Loucy (cell line): ENCODE results near the gene DTNB.

Experiments
- H2AFZ ChIP-seq: fragments of 200-600 bp; sonication (generic); 2 replicates; pipeline ENCODE4 v1.6.0; 2016; ENCODE audit warnings: antibody characterized with exemption, mild to moderate bottlenecking, low read length, moderate library complexity
- H3F3A ChIP-seq: fragments of 200-600 bp; 2 replicates; pipeline ENCODE4 v1.6.0; 2016; ENCODE audit warnings: antibody characterized with exemption, low read depth, mild to moderate bottlenecking
- H3K27me3 ChIP-seq: fragments of 200-600 bp; sonication (generic); 2 replicates; pipeline ENCODE4 v1.6.1; 2014; ENCODE audit warnings: low read length, mild to moderate bottlenecking; ENCODE audit not compliant: insufficient read depth, poor library complexity, severe bottlenecking
- H3K36me3 ChIP-seq: fragments of 200-600 bp; sonication (generic); 2 replicates; pipeline ENCODE4 v1.6.1; 2016; ENCODE audit warnings: low read length; ENCODE audit not compliant: insufficient read depth
- H3K4me1 ChIP-seq: fragments of 200-600 bp; sonication (generic); 2 replicates; pipeline ENCODE4 v1.5.1; 2014; ENCODE audit warnings: low read length, mild to moderate bottlenecking; ENCODE audit not compliant: insufficient read depth, poor library complexity, severe bottlenecking
- H3K4me2 ChIP-seq: fragments of 200-600 bp; sonication (generic); 2 replicates; pipeline ENCODE4 v1.6.0; 2014; ENCODE audit warnings: antibody characterized with exemption, low read length, low read depth, mild to moderate bottlenecking; ENCODE audit not compliant: poor library complexity, severe bottlenecking
- H3K4me3 ChIP-seq: fragments of 200-600 bp; sonication (generic); 2 replicates; pipeline ENCODE4 v1.5.1; 2014; ENCODE audit warnings: low read length, mild to moderate bottlenecking, mixed read lengths; ENCODE audit not compliant: poor library complexity, severe bottlenecking
- H3K79me2 ChIP-seq: fragments of 200-600 bp; sonication (generic); 2 replicates; pipeline ENCODE4 v1.6.1; 2014; ENCODE audit warnings: low read length; ENCODE audit not compliant: insufficient read depth
- H3K9ac ChIP-seq: fragments of 200-600 bp; sonication (generic); 2 replicates; pipeline ENCODE4 v1.6.0; 2014; ENCODE audit warnings: mild to moderate bottlenecking, low read depth, low read length, moderate library complexity; ENCODE audit not compliant: poor library complexity, severe bottlenecking
- H3K9me2 ChIP-seq: fragments of 200-600 bp; sonication (generic); replicated peaks from 2 replicates; pipeline ENCODE4 v1.6.1; 2016; ENCODE audit warnings: low read depth, low read length, mixed read lengths
- H3K9me3 ChIP-seq: fragments of 200-600 bp; sonication (generic); 2 replicates; pipeline ENCODE4 v1.6.1; 2014; ENCODE audit warnings: mild to moderate bottlenecking, antibody characterized with exemption, low read length, low read depth; ENCODE audit not compliant: insufficient read depth
- H4K20me1 ChIP-seq: fragments of 200-600 bp; sonication (generic); 2 replicates; pipeline ENCODE4 v1.6.0; 2014; ENCODE audit warnings: antibody characterized with exemption, low read length, mild to moderate bottlenecking; ENCODE audit not compliant: insufficient read depth, poor library complexity, severe bottlenecking
- CTCF ChIP-seq: fragments of 200-600 bp; sonication (generic); conservative IDR thresholded peaks from 2 replicates; pipeline ENCODE4 v1.5.1; 2014; ENCODE audit warnings: mild to moderate bottlenecking, antibody characterized with exemption, low read length
- EZH2phosphoT487 ChIP-seq: fragments of 200-600 bp; IDR thresholded peaks from 2 replicates; pipeline ENCODE4 v1.6.1; 2018; ENCODE audit warnings: antibody characterized with exemption, mild to moderate bottlenecking, moderate library complexity, borderline replicate concordance

The DTNB gene

GRCh38 chr2:25368660-25369059 is 304.7 kb downstream of the DTNB start:
- no peak overlapping the region for H3K4me2 ChIP-seq
- H3K9me3 ChIP-seq: no peaks in the 10 kb centered on the region
- H3K4me1 ChIP-seq: no peaks in the 10 kb centered on the region
- H3K4me3 ChIP-seq: no peak overlapping the region
- no peaks in the 10 kb centered on the region for H3K27me3 ChIP-seq
- H3K36me3 ChIP-seq: no peaks in the 10 kb centered on the region
- no peaks in the 10 kb centered on the region for H4K20me1 ChIP-seq
- H3K9ac ChIP-seq: no peak overlapping the region
- TF ChIP-seq EZH2phosphoT487 (no peak), CTCF (no peak)
- H2AFZ ChIP-seq: no peak overlapping the region
- no peaks in the 10 kb centered on the region for H3K79me2 ChIP-seq
- H3F3A ChIP-seq: no peaks in the 10 kb centered on the region
- H3K9me2 ChIP-seq: no peaks in the 10 kb centered on the region

- H3K4me3 ChIP-seq: no peak overlapping the region
- no peak for TF ChIP-seq CTCF
- no peak for TF ChIP-seq EZH2phosphoT487
- H2AFZ ChIP-seq: no peak overlapping the region
- no peaks in the 10 kb centered on the region for H4K20me1 ChIP-seq
- no peaks in the 10 kb centered on the region for H3K9me3 ChIP-seq
- H3K36me3 ChIP-seq: no peaks in the 10 kb centered on the region
- H3F3A ChIP-seq: no peaks in the 10 kb centered on the region
- no peaks in the 10 kb centered on the region for H3K79me2 ChIP-seq
- H3K4me1 ChIP-seq: peaks cover 5% of the 10 kb centered on the region
- no peak overlapping the region for H3K9ac ChIP-seq
- H3K27me3 ChIP-seq: no peaks in the 10 kb centered on the region
- H3K9me2 ChIP-seq: no peaks in the 10 kb centered on the region
- no peak overlapping the region for H3K4me2 ChIP-seq
Observed at GRCh38 chr2:25367296-25367695, 306.1 kb downstream of the DTNB start.

GRCh38 chr2:25366629-25367028 is 306.7 kb downstream of the DTNB start:
- Histone ChIP-seq H3K4me2 (no peak overlapping the region), H3K4me1 (peaks cover 8% of the 10 kb centered on the region), H3K9ac (no peak overlapping the region), H3K9me2 (no peaks in the 10 kb centered on the region), H2AFZ (no peak overlapping the region), H3K4me3 (no peak overlapping the region), H3K9me3 (no peaks in the 10 kb centered on the region), H3K27me3 (no peaks in the 10 kb centered on the region), H3F3A (no peaks in the 10 kb centered on the region), H4K20me1 (no peaks in the 10 kb centered on the region), H3K79me2 (no peaks in the 10 kb centered on the region), H3K36me3 (no peaks in the 10 kb centered on the region)
- TF ChIP-seq CTCF: no peak
- no peak for TF ChIP-seq EZH2phosphoT487
